IPS DF 6.9 (cell line): ENCODE data around the gene MACO1.
"Not testable (repeated sequence)": the region's sequence is repeated elsewhere in the genome, so short reads cannot be mapped to it uniquely, and the experiment has no call there.

ENCODE experiments used
- DNase-seq: peaks from one replicate; pipeline ENCODE4 v3.0.0-alpha.2; 2013; ENCODE audit warnings: low read depth, low spot score
- H3K27ac ChIP-seq: one replicate; pipeline ENCODE4 v1.5.1; 2013; ENCODE audit warnings: low read length, control low read depth
- H3K27me3 ChIP-seq: 2 replicates; pipeline ENCODE4 v1.6.1; 2013; ENCODE audit warnings: mild to moderate bottlenecking, low read length; ENCODE audit not compliant: control insufficient read depth, insufficient read depth
- H3K36me3 ChIP-seq: 2 replicates; pipeline ENCODE4 v1.6.1; 2013; ENCODE audit warnings: low read length; ENCODE audit not compliant: control insufficient read depth, insufficient read depth
- H3K4me1 ChIP-seq: 2 replicates; pipeline ENCODE4 v1.6.1; 2013; ENCODE audit warnings: low read length; ENCODE audit not compliant: control insufficient read depth, insufficient read depth
- H3K4me3 ChIP-seq: 2 replicates; pipeline ENCODE4 v1.5.1; 2013; ENCODE audit warnings: mild to moderate bottlenecking, low read length
- H3K9me3 ChIP-seq: 2 replicates; pipeline ENCODE4 v1.6.1; 2013; ENCODE audit warnings: low read length, inconsistent platforms; ENCODE audit not compliant: control insufficient read depth, insufficient read depth
- WGBS: extraction: QIAGEN DNeasy Blood & Tissue Kit; methylation state at CpG from one replicate; pipeline ENCODE4 v1.1.7; 2013; ENCODE audit warnings: mixed read lengths, missing lambda C conversion rate; ENCODE audit not compliant: insufficient read length, insufficient coverage; 5-methylcytosine and 5-hydroxymethylcytosine counted together

The MACO1 gene

DNA sequence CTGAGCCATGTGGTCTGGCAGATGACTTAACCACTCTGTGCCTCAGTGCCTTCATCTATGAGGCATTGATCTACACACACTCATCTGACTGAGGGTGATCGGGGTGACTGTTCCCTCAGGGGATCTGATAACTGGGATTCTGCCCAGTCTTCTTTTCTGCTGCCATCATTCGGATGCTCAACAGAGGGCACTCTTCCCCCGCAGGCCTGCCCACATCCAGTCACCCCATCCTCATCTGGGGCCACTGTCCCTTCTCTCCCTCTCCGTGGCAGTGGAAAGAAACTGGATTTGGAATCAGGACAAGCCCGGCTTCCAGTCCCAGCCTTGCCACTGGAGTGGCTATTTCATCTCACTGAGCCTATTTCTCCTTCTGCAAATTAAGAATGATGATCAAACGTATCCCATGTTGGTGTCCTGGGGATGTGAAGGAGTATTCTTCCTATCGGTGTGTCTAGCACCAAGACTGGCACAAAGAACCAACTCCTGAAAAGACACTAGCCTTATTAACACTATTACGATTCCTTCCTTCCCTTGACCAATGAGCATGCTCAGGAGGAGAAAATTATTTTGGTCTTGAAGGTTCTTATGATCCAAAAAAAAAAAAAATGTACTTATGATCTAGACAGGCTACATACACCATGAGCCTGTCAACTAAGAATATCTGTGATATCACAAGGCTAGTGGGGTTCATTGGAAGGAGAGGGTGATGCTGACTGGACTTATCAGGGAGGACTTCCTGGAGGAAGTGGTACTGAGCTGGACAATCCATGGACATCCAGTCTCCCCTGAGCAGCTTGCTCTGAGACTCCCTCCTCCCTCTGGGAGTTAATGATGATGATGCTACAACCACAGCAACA is 27.5 kb upstream of the MACO1 start:
- H3K9me3 ChIP-seq, H3K4me1 ChIP-seq, H3K4me3 ChIP-seq, H3K27ac ChIP-seq, DNase-seq, H3K27me3 ChIP-seq, H3K36me3 ChIP-seq: not testable (repeated sequence)
- WGBS, result no CpG with 5 or more reads among the region's 8 CpGs

DNA sequence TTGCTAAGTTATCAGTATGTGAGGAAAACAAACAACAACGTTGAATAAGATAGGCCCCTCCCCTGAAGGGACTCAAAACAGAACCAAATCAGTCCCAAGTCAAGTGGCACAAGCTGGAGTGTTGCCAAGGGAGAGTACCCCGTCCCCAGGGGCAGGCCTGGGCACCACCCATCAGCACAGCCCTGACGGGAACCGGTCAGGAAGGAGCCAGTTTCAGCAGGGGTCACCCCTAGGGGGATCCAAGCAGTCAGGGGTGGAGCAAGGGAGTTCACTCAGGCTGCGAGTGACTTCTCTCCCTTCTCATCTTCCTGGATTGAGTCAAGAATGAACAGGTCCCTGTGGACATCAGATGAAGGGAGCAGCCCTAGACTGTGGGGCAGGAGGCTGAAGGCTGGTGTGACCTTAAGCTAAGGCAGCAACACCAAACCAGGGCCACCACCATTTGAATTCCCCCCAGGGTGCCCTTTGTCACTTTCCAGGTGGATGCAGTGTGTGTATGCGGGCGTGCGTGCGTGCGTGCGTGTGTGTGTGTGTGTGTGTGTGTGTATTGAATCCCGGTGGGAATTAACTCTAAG is 24.9 kb upstream of the MACO1 start:
- not testable (repeated sequence) for H3K27ac ChIP-seq, H3K4me3 ChIP-seq, H3K9me3 ChIP-seq, H3K4me1 ChIP-seq, H3K27me3 ChIP-seq, DNase-seq, H3K36me3 ChIP-seq
- no CpG with 5 or more reads among the region's 12 CpGs for WGBS

DNA sequence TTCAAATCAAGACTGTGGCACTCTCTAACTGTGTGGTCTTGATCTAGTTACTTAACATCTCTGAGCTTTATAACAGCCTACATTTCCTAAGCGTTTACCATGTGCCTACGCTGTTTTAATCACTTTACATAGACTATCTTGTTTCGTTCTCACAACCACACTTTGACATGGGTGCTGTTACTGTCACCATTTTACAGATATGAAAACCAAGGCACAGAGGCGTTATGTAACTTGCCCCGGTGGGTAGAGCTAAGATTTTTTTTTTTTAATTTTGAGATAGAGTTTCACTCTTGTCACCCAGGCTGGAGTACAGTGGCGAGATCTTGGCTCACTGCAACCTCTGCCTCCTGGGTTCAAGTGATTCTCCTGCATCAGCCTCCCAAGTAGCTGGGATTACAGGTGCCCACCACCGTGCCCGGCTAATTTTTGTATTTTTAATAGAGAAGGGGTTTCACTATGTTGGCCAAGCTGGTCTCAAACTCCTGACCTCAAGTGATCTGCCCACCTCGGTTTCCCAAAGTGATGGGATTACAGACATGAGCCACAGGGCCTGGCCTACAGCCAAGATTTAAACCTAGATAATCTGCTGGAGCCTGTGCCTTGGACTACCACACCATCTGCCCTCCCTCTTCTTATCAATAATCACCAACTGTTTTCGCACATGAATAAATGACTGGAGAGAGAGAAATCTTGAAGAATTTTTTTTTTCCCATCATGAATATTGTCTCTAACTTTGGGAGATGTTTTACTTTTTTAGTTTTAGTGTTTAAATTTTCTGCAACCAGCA is 20.9 kb upstream of the MACO1 start:
- WGBS, result no CpG with 5 or more reads among the region's 10 CpGs
- not testable (repeated sequence) for DNase-seq, H3K9me3 ChIP-seq, H3K4me1 ChIP-seq, H3K27me3 ChIP-seq, H3K4me3 ChIP-seq, H3K36me3 ChIP-seq, H3K27ac ChIP-seq

DNA sequence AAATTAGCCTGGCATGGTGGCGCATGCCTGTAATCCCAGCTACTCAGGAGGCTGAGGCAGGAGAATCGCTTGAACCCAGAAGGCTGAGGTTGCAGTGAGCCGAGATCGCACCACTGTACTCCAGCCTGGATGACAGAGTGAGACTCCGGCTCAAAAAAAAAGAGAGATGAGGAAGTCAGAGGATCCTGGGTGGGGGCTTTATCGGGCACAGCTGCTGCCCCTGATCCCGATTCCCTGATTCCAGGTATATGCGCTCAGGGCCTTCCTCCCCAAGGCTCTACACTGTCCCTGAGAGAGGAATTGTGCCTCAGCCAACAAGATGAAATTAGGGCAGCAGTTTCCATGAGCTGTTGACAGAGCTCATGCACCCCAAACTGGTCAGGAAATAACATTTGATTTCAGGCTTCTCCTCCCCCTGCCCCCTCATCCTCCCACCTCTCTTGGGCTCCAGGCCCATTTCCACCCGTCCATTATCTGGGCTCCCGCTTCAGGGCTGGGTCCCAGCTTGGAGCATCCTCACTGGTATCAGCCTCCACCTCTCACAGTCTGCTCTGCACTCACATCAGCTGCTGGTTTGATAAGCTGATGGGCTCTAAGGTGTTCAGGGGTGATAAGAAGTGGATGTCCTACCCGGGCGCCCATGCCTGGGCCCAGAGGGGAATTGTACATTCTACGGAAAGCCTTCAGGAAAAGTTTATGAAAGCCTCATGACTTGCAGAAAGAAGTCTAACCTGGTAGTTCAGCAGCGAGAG is 17.6 kb upstream of the MACO1 start:
- not testable (repeated sequence) for H3K27ac ChIP-seq, H3K4me1 ChIP-seq, H3K36me3 ChIP-seq, DNase-seq, H3K27me3 ChIP-seq, H3K4me3 ChIP-seq, H3K9me3 ChIP-seq
- WGBS, result no CpG with 5 or more reads among the region's 14 CpGs

DNA sequence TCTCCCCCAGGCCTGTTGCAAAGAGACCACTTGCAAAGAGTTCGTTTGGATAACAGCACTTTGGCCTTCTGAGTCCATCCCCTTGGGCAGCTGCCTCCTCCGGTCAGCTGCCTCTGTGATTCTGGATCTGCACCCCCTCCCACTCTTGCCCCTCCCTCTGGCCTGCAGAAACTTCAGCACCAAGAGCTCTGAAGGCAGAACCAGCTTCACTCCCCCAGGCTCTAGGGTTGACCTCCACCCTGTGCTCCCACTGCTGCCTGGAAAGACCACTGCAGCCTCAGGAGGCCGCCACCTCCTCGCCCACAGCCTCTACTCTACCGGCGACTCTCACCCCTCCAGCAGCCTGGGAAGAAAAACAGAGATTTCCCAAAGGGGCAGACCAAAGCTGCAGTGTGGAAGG is 16.5 kb upstream of the MACO1 start:
- H3K9me3 ChIP-seq, DNase-seq, H3K4me1 ChIP-seq, H3K27me3 ChIP-seq, H3K36me3 ChIP-seq, H3K4me3 ChIP-seq, H3K27ac ChIP-seq: not testable (repeated sequence)
- no CpG with 5 or more reads among the region's 6 CpGs for WGBS

DNA sequence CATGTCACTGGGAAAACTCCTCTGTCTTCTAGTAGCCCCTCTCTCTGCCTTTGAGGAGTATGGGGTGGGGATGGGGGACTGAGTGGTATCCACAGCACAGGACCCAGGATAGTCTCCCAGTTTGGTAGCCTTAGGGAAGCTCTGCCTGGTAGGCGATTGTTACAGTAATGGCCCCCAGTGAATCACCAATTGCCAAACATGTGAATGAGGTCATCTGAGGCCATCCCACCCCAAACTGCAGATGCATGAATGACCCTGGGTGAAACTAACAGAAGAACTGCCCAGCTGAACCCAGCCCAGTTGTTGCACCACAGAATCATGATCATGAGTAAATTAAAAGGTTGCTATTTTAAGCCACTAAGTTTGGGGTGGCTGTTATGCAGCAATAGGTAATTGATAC is 16.1 kb upstream of the MACO1 start:
- H3K27ac ChIP-seq, H3K27me3 ChIP-seq, H3K4me3 ChIP-seq, H3K4me1 ChIP-seq, H3K36me3 ChIP-seq, H3K9me3 ChIP-seq, DNase-seq: not testable (repeated sequence)
- WGBS, result no CpG with 5 or more reads among the region's 1 CpG

DNA sequence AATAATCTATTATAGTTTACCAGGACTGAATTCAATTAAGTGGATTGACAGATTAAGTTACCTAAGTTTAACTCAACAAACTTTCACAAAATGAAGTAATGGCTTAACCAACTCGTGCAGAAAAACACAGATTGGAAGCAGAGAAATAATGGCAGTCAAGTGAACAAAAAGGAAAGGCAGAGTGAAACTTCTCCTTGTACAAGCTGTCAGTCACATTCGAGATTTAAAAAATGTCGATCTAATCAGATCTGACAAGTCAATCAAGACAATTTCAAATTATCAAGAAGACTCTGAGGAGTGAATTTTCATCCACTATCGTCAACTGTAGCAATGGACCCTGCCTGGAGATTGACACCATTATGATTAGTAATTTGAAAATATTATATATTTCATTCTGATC is 13.4 kb upstream of the MACO1 start:
- WGBS, result no CpG with 5 or more reads among the region's 4 CpGs
- not testable (repeated sequence) for H3K4me1 ChIP-seq, DNase-seq, H3K27ac ChIP-seq, H3K36me3 ChIP-seq, H3K4me3 ChIP-seq, H3K9me3 ChIP-seq, H3K27me3 ChIP-seq

DNA sequence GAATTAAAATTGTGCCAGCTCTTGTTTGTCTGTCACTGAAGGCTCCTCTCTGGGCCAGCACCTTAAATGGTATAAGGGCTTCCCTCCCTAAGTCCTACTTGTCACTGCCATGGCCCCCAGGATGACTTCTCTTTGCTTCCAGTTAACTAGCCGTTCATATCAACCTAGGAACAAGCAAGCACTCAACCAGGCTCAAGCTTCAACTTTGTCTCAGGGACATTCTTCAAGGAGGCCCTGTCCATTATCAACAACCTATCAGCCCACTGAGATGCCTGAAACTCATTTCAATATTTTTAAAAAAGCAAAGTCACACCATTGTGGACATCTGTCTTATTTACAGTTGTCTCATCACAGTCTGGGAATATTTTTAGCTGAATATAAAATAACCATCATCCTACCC is 11.4 kb upstream of the MACO1 start:
- not testable (repeated sequence) for H3K36me3 ChIP-seq, DNase-seq, H3K27ac ChIP-seq, H3K27me3 ChIP-seq, H3K9me3 ChIP-seq, H3K4me3 ChIP-seq, H3K4me1 ChIP-seq
- no CpG with 5 or more reads among the region's 1 CpG for WGBS

DNA sequence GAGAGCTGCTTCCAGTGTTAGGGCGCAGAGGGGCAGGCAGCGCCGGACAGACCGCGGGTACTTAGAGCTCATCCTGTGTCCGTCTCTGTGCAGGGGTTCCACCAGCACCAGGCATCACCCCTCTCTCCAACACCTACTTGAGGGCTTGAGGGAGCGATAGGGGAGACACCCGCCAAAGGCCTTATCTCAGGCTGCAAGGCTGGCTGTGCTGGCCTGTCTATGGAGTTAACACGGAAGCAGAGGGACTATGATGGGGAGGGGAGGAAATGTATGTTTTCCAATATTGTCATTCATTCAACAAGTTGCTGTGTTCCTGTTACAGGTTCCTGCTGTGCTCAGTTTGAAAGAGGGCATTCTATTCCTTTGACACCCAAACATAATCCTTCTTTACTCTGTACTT is 10.0 kb upstream of the MACO1 start, which contains the start of gene RHCE:
TSS of gene RHCE (minus strand) at position 111 of the 400 bp plus-strand sequence. CDS start at position 72, 39 bp downstream.
- DNase-seq, H3K9me3 ChIP-seq, H3K27ac ChIP-seq, H3K27me3 ChIP-seq, H3K4me1 ChIP-seq, H3K4me3 ChIP-seq, H3K36me3 ChIP-seq: not testable (repeated sequence)
- WGBS, result no CpG with 5 or more reads among the region's 9 CpGs

DNA sequence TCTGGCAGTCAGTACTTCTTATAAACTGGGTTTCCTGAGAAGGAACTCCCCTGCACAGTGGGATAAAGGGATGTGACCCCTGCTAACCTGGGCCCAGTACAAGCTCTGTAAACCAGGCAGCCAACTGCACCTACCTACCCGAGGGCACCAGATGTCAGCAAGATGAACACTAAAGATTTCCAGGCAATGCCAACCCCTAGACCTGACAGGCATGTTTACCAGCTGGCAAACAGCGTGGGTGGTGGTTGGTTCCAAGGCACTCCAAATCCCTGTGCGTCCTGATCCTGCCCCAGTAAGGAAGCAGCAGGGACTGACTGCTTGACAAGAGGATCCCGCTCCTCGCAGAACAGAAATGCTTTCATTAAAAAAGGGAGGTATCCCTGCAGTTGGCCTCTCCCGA is 7.5 kb upstream of the MACO1 start:
- H3K27ac ChIP-seq, H3K36me3 ChIP-seq: not testable (repeated sequence)
- no CpG with 5 or more reads among the region's 6 CpGs for WGBS

More for the DNA sequence above, 7.5 kb upstream of the MACO1 start:
- not testable (repeated sequence) for H3K9me3 ChIP-seq, H3K4me3 ChIP-seq, DNase-seq, H3K27me3 ChIP-seq, H3K4me1 ChIP-seq
